Prostate gland (tissue), 2 donors: ENCODE measurements around the gene DFFA. TPM values are rescaled to one million over a fixed set of nuclear protein-coding genes. Genes with fewer than 3 reads are reported as not detected.

Experiments
- DNase-seq: peaks from one replicate; pipeline ENCODE4 v3.0.0-alpha.2; 2019; ENCODE audit warnings: low spot score
- H3K27ac ChIP-seq, 2 donors: fragments of 200-600 bp; sonication (generic); 2 replicates each; pipeline ENCODE4 v1.5.1; 2017 to 2019
- H3K27me3 ChIP-seq: fragments of 200-600 bp; sonication (generic); replicated peaks from 2 replicates; pipeline ENCODE4 v1.5.1; 2019; ENCODE audit not compliant: insufficient read depth
- H3K36me3 ChIP-seq, 2 donors: fragments of 200-600 bp; sonication (generic); 1 replicate in 1 of 2; 2 replicates in 1 of 2; pipeline versions ENCODE4 v1.5.1 to v1.8.1; 2017 to 2019
- H3K4me1 ChIP-seq: fragments of 200-600 bp; sonication (generic); replicated peaks from 2 replicates; pipeline ENCODE4 v1.5.1; 2019
- H3K4me3 ChIP-seq, 2 donors: fragments of 200-600 bp; sonication (generic); 2 replicates each; pipeline ENCODE4 v1.5.1; 2017 to 2019
- H3K9me3 ChIP-seq: fragments of 200-600 bp; sonication (generic); 2 replicates; pipeline ENCODE4 v1.5.1; 2017
- CTCF ChIP-seq, 4 experiments: fragments of 200-600 bp in 2 of 4; fragments of 450-650 bp in 2 of 4; sonication (generic) in 2 of 4; IDR thresholded peaks; 1 replicate in 3 of 4; 2 replicates in 1 of 4; pipeline ENCODE4 v1.5.1; 2016 to 2019; ENCODE audit warnings: antibody characterized with exemption in 4 of 4, mild to moderate bottlenecking in 2 of 4, moderate library complexity in 2 of 4
- POLR2A ChIP-seq: fragments of 450-650 bp; IDR thresholded peaks from one replicate; pipeline ENCODE4 v1.6.1; 2016; ENCODE audit warnings: antibody characterized with exemption, mild to moderate bottlenecking
- POLR2AphosphoS5 ChIP-seq: sonication (generic); formaldehyde crosslinking; IDR thresholded peaks from one replicate; pipeline ENCODE4 v1.6.1; 2017; ENCODE audit warnings: antibody characterized with exemption
- WGBS: methylation state at CpG from one replicate; pipeline ENCODE4 v1.1.5; 2018; 5-methylcytosine and 5-hydroxymethylcytosine counted together
- intact Hi-C: fragments of 100-400 bp; cut with DNase I; formaldehyde crosslinking; loops from one replicate; pipeline ENCODE4 v1.14.2; 2022
- total RNA-seq, 2 donors: library from RNA; depleted of rRNA; stranded (reverse); fragments of >200 nt; gene quantifications; one replicate each; pipeline ENCODE4 v1.1.0, GENCODE V29; 2016

Gene DFFA
- total RNA-seq, 2 donors from 2014 or later, result 24.8 to 35.5 TPM

GRCh38 chr1:10449751-10450150 is 22.6 kb downstream of the DFFA start, which contains the start of gene CORT:
CORT (plus strand) TSS chr1:10450031; CDS start chr1:10450224, 193 bp downstream.
- Histone ChIP-seq H3K4me1 (no peaks in the 10 kb centered on the region), H3K27me3 (no peaks in the 10 kb centered on the region), H3K4me3 (no peak within 1 kb of the TSS), H3K36me3 (no peaks in the 10 kb centered on the region), H3K9me3 (no peaks in the 10 kb centered on the region), H3K27ac (no peak within 1 kb of the TSS)
- whole genome bisulfite sequencing, result 89% methylated on average over 10 of the region's 10 CpGs
- intact Hi-C loops, result no loop called here
- TF ChIP-seq POLR2A (no peak), CTCF (IDR thresholded peaks at IDR 0.05) (no peak), POLR2AphosphoS5 (no peak)
- no peak for DNase-seq

- no peaks in the 10 kb centered on the region for H3K27me3 ChIP-seq
- TF ChIP-seq CTCF (IDR thresholded peaks at IDR 0.05) (no peak), POLR2AphosphoS5 (no peak), POLR2A (no peak)
- H3K27ac ChIP-seq, result no peak overlapping the region
- no peaks in the 10 kb centered on the region for H3K9me3 ChIP-seq
- intact Hi-C loops, result no loop called here
- H3K4me1 ChIP-seq, result no peaks in the 10 kb centered on the region
- no peaks in the 10 kb centered on the region for H3K36me3 ChIP-seq
- no peak overlapping the region for H3K4me3 ChIP-seq
- WGBS, result 95% methylated on average over 7 of the region's 7 CpGs
- no peak for DNase-seq
These were observed 25.4 kb downstream of the DFFA start for GRCh38 chr1:10446790-10447422.

- Histone ChIP-seq H3K4me1 (no peaks in the 10 kb centered on the region), H3K9me3 (no peaks in the 10 kb centered on the region), H3K4me3 (no peak overlapping the region), H3K27me3 (no peaks in the 10 kb centered on the region), H3K36me3 (no peaks in the 10 kb centered on the region), H3K27ac (no peak overlapping the region)
- WGBS, result 89% methylated on average over 7 of the region's 7 CpGs
- DNase-seq, result no peak
- intact Hi-C loops, result no loop called here
- TF ChIP-seq POLR2A (no peak), CTCF (IDR thresholded peaks at IDR 0.05) (no peak), POLR2AphosphoS5 (no peak)
These were observed 27.4 kb downstream of the DFFA start for GRCh38 chr1:10444795-10445397.

GRCh38 chr1:10444248-10444647 is 28.1 kb downstream of the DFFA start:
- Histone ChIP-seq H3K36me3 (no peaks in the 10 kb centered on the region), H3K27me3 (no peaks in the 10 kb centered on the region), H3K9me3 (no peaks in the 10 kb centered on the region), H3K4me1 (no peaks in the 10 kb centered on the region), H3K4me3 (no peak overlapping the region), H3K27ac (no peak overlapping the region)
- intact Hi-C loops, result no loop called here
- 93% methylated on average over 6 of the region's 6 CpGs for WGBS
- no peak for TF ChIP-seq CTCF (IDR thresholded peaks at IDR 0.05)
- no peak for TF ChIP-seq POLR2AphosphoS5
- TF ChIP-seq POLR2A, result no peak
- no peak for DNase-seq

GRCh38 chr1:10440794-10441193 is 31.5 kb downstream of the DFFA start:
- no peak overlapping the region for H3K4me3 ChIP-seq
- H3K4me1 ChIP-seq, result peaks cover 2% of the 10 kb centered on the region
- 92% methylated on average over 5 of the region's 5 CpGs for WGBS
- no peaks in the 10 kb centered on the region for H3K9me3 ChIP-seq
- intact Hi-C loops, result no loop called here
- no peaks in the 10 kb centered on the region for H3K36me3 ChIP-seq
- no peak for DNase-seq
- TF ChIP-seq POLR2A (no peak), POLR2AphosphoS5 (no peak), CTCF (IDR thresholded peaks at IDR 0.05) (no peak)
- H3K27ac ChIP-seq, result no peak overlapping the region
- no peaks in the 10 kb centered on the region for H3K27me3 ChIP-seq
